PC-9 (cell line): ENCODE results near the gene GCGR. TPM values are rescaled to one million over a fixed set of nuclear protein-coding genes. Genes with fewer than 3 reads are reported as not detected.

Experiments
- BruUV-seq: library from RNA; stranded (reverse); fragments of 400-500 nt; replicated peaks from 2 replicates; lab custom pipeline; 2021; lab: Mats Ljungman, UMichigan
- CTCF ChIA-PET: fragments of 300-600 bp; sonication (Branson Sonifier 250); formaldehyde crosslinking; loops from one replicate; lab custom pipeline; 2022; ENCODE audit warnings: antibody characterized with exemption; lab: Charles Lee
- POLR2A ChIA-PET: fragments of 300-600 bp; sonication (Branson Sonifier 250); formaldehyde crosslinking; loops from one replicate; lab custom pipeline; 2022; ENCODE audit warnings: antibody characterized with exemption; ENCODE audit not compliant: unreplicated experiment; lab: Charles Lee
- DNase-seq, 2 experiments: peaks; one replicate each; pipeline versions ENCODE4 v3.0.0 to v3.0.0-alpha.2; 2015 to 2022; ENCODE audit warnings: mixed read lengths in 1 of 2
- H2AFZ ChIP-seq: fragments of 200-600 bp; sonication (generic); 2 replicates; pipeline ENCODE4 v1.8.1; 2017; ENCODE audit warnings: antibody characterized with exemption
- H3F3A ChIP-seq: fragments of 200-600 bp; sonication (generic); 2 replicates; pipeline ENCODE4 v1.8.1; 2017; ENCODE audit warnings: antibody characterized with exemption, mild to moderate bottlenecking, low read depth; ENCODE audit not compliant: insufficient read depth
- H3K27ac ChIP-seq: fragments of 200-600 bp; sonication (generic); 2 replicates; pipeline ENCODE4 v1.6.1; 2016; ENCODE audit warnings: mixed run types
- H3K27me3 ChIP-seq: fragments of 200-600 bp; sonication (generic); 2 replicates; pipeline ENCODE4 v1.6.1; 2016; ENCODE audit warnings: low read depth, mixed run types; ENCODE audit not compliant: insufficient read depth
- H3K36me3 ChIP-seq: fragments of 200-600 bp; sonication (generic); 2 replicates; pipeline ENCODE4 v1.6.1; 2016; ENCODE audit warnings: low read depth, mixed run types
- H3K4me1 ChIP-seq: fragments of 200-600 bp; sonication (generic); replicated peaks from 2 replicates; pipeline ENCODE4 v1.6.1; 2016; ENCODE audit warnings: mixed run types; ENCODE audit not compliant: insufficient read depth
- H3K4me2 ChIP-seq: fragments of 200-600 bp; sonication (generic); 2 replicates; pipeline ENCODE4 v1.6.1; 2017; ENCODE audit warnings: mixed run types
- H3K4me3 ChIP-seq: fragments of 200-600 bp; sonication (generic); 2 replicates; pipeline ENCODE4 v1.6.1; 2016; ENCODE audit warnings: mixed run types
- H3K79me2 ChIP-seq: fragments of 200-600 bp; sonication (generic); 2 replicates; pipeline ENCODE4 v1.6.1; 2017; ENCODE audit warnings: low read depth, mixed run types
- H3K9me2 ChIP-seq: fragments of 200-600 bp; sonication (generic); 2 replicates; pipeline ENCODE4 v1.8.1; 2017; ENCODE audit warnings: mild to moderate bottlenecking; ENCODE audit not compliant: insufficient read depth
- H3K9me3 ChIP-seq: fragments of 200-600 bp; sonication (generic); 2 replicates; pipeline ENCODE4 v1.8.1; 2016; ENCODE audit warnings: low read depth; ENCODE audit not compliant: insufficient read depth
- H4K20me1 ChIP-seq: fragments of 200-600 bp; sonication (generic); 2 replicates; pipeline ENCODE4 v1.8.1; 2017; ENCODE audit not compliant: insufficient read depth
- EZH2 ChIP-seq: fragments of 200-600 bp; sonication (generic); IDR thresholded peaks from 2 replicates; pipeline ENCODE4 v1.8.0; 2017; ENCODE audit warnings: antibody characterized with exemption, low read depth
- intact Hi-C: fragments of 100-400 bp; cut with micrococcal nuclease; formaldehyde crosslinking; loops from one replicate; pipeline ENCODE4 v1.10.0; 2022; ENCODE audit not compliant: unreplicated experiment
- total RNA-seq: library from RNA; stranded (reverse); gene quantifications from 2 replicates; pipeline ENCODE4 v1.2.3, GENCODE V29; 2021
- TF ChIP-seq, protein P1 (sequence below): fragments of 200-600 bp; sonication (generic); conservative IDR thresholded peaks from 2 replicates; pipeline ENCODE4 v1.6.1; 2017; ENCODE audit warnings: mixed run types, antibody characterized with exemption, mild to moderate bottlenecking, moderate library complexity

GCGR gene
- total RNA-seq, 1 experiment from 2014 or later, result not detected

DNA sequence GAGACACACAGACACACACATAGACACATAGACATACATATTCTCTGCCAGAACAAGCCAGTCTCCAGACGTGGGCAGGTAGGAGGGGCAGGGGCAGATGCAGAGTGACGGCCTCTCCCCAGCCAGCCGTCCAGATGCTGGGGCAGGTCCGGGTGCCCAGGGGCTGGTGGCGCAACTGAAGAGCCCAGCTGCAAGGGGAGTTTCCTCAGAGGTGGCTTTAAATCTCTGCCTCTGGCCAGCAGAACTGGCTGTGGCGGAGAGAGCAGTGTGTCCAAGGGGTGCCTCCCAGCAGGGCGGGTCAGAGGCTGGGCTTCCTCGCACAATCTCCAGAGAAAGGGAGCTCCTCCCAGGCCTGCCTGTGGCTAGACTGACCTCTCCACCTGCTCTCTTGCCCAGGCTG, 9.4 kb upstream of the GCGR start:
- H3K79me2 ChIP-seq, result no peaks in the 10 kb centered on the region
- no TSS peak for BruUV-seq
- no peaks in the 10 kb centered on the region for H3K36me3 ChIP-seq
- peak overlapping the region; percentile 32 for H3K4me2 ChIP-seq
- H4K20me1 ChIP-seq, result no peaks in the 10 kb centered on the region
- no peak overlapping the region for H3K27ac ChIP-seq
- H3K9me2 ChIP-seq, result no peaks in the 10 kb centered on the region
- intact Hi-C loops, result no loop called here
- CTCF ChIA-PET, result interaction anchor here (0.8 to 1.0 kb wide), 2 partner anchors 14 to 72 kb away, joined by 5 read pairs; no protein-coding TSS in a partner anchor
- no peak for TF ChIP-seq EZH2
- TF ChIP-seq, protein P1, sequence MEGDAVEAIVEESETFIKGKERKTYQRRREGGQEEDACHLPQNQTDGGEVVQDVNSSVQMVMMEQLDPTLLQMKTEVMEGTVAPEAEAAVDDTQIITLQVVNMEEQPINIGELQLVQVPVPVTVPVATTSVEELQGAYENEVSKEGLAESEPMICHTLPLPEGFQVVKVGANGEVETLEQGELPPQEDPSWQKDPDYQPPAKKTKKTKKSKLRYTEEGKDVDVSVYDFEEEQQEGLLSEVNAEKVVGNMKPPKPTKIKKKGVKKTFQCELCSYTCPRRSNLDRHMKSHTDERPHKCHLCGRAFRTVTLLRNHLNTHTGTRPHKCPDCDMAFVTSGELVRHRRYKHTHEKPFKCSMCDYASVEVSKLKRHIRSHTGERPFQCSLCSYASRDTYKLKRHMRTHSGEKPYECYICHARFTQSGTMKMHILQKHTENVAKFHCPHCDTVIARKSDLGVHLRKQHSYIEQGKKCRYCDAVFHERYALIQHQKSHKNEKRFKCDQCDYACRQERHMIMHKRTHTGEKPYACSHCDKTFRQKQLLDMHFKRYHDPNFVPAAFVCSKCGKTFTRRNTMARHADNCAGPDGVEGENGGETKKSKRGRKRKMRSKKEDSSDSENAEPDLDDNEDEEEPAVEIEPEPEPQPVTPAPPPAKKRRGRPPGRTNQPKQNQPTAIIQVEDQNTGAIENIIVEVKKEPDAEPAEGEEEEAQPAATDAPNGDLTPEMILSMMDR, result no peak
- H2AFZ ChIP-seq, result no peak overlapping the region
- peaks cover 24% of the 10 kb centered on the region for H3F3A ChIP-seq
- peak; percentile 56 to 84 for DNase-seq
- H3K4me3 ChIP-seq, result no peak overlapping the region
- H3K9me3 ChIP-seq, result no peaks in the 10 kb centered on the region
- H3K4me1 ChIP-seq, result 0 out of 2 replicates have a peak, but pooled peaks cover 7% of the 10 kb centered on the region
- no peaks in the 10 kb centered on the region for H3K27me3 ChIP-seq
- POLR2A ChIA-PET, result interaction anchor here (0.5 to 0.7 kb wide), 4 partner anchors 81 to 197 kb away, joined by 3 to 18 read pairs (median 8); no protein-coding TSS in a partner anchor

DNA sequence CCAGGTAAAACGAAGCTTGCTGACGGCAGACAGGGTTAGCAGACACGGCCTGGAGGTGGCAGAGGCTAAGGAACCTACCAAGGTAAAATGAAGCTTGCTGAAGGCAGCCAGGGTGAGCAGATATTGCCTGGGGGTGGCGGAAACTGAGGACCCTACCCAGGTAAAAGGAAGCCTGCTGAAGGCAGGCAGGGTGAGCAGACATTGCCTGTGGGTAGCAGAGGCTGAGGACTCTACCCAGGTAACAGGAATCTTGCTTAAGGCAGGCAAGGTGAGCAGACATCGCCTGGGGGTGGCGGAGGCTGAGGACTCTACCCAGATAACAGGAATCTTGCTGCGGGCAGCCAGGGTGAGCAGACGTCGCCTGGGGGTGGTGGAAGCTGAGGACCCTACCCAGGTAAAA, 2.6 kb upstream of the GCGR start:
- Histone ChIP-seq H4K20me1 (no peaks in the 10 kb centered on the region), H3K9me3 (no peaks in the 10 kb centered on the region), H3K79me2 (no peaks in the 10 kb centered on the region), H3K36me3 (no peaks in the 10 kb centered on the region), H3K27ac (no peak overlapping the region), H3K9me2 (no peaks in the 10 kb centered on the region), H3K27me3 (peaks cover 16% of the 10 kb centered on the region; the same call in 1 of the 2 replicates), H3K4me3 (no peak overlapping the region), H2AFZ (no peak overlapping the region), H3K4me1 (no peaks in the 10 kb centered on the region), H3F3A (no peaks in the 10 kb centered on the region), H3K4me2 (no peak overlapping the region)
- no TSS peak for BruUV-seq
- POLR2A ChIA-PET, result no interaction called here
- intact Hi-C loops, result no loop called here
- CTCF ChIA-PET, result no interaction called here
- TF ChIP-seq EZH2, result no peak
- TF ChIP-seq, protein P1, result no peak
- DNase-seq, result no peak

DNA sequence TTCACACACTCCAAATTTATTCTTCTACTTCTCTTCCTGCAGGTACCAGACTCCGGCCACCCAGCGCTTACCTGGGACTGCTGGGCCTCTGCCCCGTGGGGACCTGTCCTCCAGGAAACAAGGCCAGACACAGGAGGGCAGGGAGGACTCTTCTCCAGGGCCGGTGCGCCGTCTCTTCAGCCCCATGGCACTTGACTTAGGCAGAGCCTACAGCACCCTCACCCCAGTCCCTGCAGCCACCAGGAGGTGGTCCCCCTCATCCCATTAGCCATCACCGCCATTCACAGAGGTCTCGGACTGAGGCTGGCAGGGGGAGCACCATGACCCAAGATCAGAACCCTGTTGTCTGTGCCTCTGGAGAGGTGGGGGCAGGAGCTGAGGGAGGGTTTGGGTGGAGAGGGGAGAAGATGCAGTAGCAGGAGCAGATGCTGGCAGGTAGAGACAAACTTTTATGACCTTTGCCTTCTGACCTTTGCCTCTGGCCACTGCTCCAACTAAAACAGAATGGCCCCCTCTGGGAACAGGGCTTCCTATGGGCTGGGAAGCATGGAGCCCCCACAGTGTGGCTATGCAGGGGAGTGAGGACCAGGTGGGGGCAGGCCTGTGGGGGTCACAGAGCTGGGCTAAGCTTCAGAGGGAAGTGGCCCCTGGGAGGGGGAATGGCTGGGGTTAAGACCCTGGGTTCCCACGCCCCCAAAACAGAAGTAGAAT, 1.7 kb upstream of the GCGR start:
- H3F3A ChIP-seq, result no peaks in the 10 kb centered on the region
- no peaks in the 10 kb centered on the region for H3K79me2 ChIP-seq
- H3K36me3 ChIP-seq, result no peaks in the 10 kb centered on the region
- no peaks in the 10 kb centered on the region for H4K20me1 ChIP-seq
- H3K4me1 ChIP-seq, result no peaks in the 10 kb centered on the region
- H3K9me3 ChIP-seq, result no peaks in the 10 kb centered on the region
- no peaks in the 10 kb centered on the region for H3K9me2 ChIP-seq
- H3K4me3 ChIP-seq, result no peak overlapping the region
- DNase-seq, result no peak
- intact Hi-C loops, result no loop called here
- BruUV-seq, result no TSS peak
- TF ChIP-seq, protein P1, result no peak
- no peak for TF ChIP-seq EZH2
- H3K4me2 ChIP-seq, result no peak overlapping the region
- ChIA-PET POLR2A (no interaction called here), CTCF (no interaction called here)
- H2AFZ ChIP-seq, result no peak overlapping the region
- peaks cover 25% of the 10 kb centered on the region; the same call in 1 of the 2 replicates for H3K27me3 ChIP-seq
- no peak overlapping the region for H3K27ac ChIP-seq
